ENCODE measurements around the gene CCDC88C.
A peak's percentile ranks its signal among the peaks of the same experiment; 100 is the strongest.

Gene CCDC88C

DNA sequence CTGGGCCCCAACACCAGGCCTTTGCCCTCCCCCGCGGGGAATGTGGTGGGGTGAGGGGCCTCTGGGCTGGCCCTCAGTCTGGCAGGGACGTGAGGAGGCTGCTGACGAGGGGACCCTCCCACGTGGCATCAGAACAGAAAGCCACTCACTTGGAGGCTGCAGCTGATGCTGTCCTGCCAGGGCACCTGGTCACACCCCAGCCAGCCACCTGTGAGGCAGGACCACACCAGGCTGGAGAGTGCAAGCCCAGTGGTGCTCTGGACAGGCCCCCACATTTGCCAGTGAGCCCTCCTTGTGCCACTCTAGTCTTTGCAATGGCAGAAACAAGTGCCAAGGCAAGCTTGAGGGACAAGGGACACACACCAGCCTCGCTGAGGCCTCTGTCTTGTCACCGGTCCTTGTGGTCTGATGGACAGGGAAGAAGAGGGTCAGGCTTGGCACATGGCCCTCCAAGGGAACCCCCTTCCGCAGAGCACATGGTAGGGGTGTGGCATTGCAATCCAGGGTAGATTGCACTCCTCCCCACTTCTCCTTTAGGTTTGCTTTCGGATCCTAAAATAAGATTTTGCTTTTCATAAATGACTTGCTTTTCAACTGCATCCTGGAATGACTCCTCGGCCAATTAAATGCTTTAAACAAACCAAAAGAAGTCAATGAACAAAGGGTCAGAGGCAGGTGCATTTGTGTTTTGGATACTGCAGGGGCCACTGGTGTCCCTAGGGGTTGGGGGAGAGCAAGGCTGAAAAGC lies 53.7 kb downstream of the CCDC88C start:
- no peak for DNase-seq (ENCODE audit: low read depth in 2 of 2)

DNA sequence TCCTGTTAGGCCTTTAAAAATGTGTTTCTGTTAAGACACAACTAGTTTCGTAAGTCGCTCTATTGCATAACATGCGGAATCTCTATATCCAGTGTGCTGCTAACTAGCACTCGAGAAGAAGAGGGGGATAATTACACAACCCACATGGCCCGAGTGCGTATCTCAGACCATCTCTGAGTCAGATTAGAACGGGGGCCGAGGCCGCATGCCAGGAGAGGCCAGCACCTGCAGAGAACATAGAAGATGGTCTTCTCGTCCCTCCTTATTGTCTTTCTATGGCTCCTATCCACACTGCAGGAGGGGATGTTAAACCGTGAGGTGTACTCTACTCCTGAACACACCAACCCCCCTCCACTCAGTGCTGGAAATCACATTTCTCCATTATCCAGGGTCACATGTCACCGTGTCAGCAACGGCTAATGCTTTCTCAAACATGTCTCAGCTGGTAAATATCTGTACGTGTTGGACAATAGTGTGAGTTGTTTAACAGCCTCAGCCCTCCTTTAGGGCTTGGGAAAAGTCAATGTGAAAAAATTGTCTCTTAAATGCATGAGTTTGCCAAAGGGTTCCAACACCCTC lies 56.3 kb downstream of the CCDC88C start:
- peak in 1 of 2 experiments; percentile 8 for DNase-seq (ENCODE audit: low read depth in 2 of 2)

DNA sequence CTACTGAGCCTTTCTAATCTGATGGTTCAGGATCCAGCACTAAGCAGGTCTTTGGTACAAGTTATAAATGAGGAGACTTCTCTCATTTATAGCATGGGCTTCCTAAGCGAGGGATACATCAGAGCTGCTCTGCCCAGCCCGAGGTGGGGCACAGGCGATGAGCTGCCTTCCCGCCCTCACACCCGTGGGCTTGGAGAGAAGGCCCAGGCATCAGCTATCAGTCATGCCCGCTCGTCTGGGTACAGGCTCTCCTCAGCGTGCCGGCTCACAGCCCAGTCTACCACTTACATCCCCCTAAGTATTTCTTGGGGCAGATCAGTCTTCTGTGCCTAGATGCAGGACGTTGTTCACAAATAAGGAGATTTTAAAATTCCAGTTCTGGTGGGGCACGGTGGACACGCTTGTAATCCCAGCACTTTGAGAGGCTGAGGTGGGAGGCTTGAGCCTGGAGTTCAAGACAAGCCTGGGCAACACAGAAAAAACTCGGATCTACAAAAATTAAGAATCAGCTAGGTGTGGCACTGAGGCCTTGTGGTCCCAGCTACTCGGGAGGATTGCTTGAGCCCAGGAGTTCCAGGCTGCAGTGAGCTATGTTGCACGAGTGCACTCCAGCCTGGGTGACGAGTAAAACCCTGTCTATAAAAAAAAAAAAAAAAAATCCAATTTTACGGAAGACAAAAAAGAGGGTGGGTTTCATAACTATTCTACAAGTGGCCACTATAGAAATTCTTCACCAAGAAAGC lies 57.0 kb downstream of the CCDC88C start:
- no peak for DNase-seq (ENCODE audit: low read depth in 2 of 2)

DNA sequence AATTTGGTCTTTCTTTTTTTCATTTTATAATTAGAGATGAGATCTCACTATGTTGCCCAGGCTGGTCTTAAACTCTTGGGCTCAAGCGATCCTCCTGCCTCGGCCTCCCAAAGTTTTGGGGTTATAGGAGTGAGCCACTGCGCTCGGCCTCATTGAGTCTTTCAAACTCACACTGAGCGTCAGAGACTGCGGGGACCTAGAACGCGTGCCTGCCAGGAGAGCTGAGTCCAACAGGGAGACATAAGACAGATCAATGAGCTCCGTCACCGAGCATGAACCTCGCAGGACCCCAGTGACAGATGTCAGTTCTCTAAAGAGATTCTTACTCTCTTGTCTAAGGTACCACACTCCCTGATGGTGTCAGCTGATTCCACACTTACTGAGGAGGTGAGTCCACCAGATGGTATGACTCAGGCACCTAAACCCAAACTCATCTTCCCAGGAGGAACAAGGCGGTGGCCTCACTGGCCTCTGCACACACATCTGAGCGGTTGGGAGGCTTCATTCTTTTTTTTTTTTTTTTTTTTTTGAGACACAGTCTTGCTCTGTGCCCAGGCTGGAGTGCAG lies 58.9 kb downstream of the CCDC88C start:
- no peak for DNase-seq (ENCODE audit: low read depth in 2 of 2)

DNA sequence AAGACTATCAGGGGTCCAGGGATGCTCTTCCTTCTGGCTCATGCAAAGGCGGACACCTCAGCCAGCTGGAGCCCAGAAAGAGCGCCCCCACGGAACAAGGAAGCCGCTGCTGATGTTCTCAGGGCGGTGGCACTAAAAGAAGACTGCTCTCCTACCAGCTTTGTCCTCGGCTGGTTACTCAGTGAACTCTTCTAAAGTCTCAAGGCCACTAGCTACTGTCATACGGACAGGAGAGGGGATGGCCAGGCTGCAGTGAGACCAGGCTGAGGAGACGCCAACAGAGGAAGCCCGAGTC lies 59.6 kb downstream of the CCDC88C start:
- no peak for DNase-seq (ENCODE audit: low read depth in 2 of 2)

DNA sequence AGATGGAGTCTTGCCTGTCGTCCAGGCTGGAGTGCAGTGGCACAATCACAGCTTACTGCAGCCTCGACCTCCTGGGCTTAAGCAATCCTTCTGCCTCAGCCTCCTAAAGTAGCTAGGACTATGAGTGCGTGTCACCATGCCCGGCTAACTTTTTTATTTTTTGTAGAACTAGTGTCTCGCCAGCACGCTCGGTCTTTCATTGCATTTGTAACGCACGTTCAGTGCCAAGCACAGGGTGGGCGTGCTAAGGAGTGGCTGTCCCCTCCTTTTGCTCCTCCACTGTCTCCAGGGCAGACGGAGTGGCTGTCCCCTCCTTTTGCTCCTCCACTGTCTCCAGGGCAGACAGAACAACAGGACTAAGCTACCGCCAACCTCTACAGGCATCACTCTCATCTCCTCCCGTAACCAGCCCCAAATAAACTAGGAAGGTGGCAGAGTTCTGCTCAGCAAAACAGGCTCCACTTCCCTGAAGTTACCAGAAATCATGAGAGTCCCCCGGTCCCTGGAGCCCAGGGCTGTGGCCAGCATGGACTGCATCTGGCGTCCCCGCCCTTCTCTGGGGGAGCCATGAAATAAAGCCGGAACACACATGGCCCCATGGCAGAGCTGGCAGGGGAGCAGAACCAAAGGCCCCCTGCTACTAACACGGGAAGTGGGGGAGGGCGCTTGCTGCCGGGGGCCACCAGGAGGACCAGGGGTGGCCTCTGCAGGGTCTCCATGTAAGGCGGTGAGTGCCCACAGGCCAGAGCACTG lies 60.2 kb downstream of the CCDC88C start:
- DNase-seq (ENCODE audit: low read depth in 2 of 2) = no peak

DNA sequence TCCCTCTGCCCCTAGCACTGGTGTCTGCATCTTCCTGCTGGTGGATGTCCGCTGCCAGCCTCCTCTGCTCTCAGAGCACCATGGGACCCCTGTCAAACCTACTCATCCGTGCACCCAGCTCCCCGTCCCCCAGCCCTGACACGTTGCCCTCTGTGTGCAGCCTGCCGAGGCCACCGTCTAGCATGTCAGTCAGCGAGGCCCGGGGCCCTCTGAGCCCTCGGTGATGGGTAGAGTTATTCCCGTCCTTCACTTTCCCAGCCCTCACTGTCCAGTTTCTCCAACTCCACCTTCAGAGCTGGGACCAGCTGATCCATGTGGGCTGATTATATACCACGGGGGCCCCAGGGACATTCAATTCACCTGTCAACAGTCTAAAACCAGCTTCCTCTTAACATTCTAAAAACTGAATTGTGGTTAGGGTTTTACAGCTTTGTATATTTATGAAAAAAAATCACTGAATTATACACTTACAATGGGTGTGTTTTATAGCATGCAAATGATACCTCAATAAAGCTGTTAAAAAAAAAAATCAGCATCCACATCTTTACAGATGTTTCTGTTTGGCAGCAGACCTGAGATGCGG lies 61.3 kb downstream of the CCDC88C start:
- DNase-seq (ENCODE audit: low read depth in 2 of 2) = no peak

DNA sequence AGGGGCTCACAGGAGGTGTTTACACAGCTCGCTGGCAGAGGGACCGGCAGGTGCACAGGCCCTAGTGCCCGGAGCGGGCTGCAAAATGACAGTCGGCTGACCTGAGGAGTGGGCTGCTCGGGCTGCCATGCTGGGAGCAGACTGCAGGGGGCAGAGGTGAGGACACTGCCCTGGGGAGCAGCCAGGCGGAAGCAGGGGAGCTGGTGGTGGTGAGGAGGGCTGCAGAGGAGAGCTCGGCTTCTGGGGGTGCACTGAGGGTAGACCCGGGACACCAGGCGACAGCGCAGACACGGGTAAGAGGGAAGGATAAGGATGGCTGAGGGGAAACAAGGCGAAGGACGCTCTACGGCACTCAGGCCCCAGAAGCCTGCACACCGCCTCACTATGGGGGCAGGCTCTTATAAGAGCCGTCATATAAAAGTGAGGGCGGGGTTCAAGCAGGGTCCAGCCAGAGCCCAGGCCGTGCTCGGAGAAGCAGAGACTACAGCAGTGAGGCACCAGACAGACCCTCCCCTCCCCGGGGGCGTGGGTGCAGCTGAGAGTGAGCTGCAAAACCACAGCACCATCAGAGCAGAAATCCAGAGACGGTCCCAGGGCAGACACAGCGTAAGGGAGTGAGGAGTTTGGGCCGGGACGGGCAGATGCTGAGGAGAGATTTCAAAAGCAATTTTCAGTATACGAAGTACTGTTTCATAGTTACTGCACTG lies 62.5 kb downstream of the CCDC88C start:
- no peak for DNase-seq (ENCODE audit: low read depth in 2 of 2)

DNA sequence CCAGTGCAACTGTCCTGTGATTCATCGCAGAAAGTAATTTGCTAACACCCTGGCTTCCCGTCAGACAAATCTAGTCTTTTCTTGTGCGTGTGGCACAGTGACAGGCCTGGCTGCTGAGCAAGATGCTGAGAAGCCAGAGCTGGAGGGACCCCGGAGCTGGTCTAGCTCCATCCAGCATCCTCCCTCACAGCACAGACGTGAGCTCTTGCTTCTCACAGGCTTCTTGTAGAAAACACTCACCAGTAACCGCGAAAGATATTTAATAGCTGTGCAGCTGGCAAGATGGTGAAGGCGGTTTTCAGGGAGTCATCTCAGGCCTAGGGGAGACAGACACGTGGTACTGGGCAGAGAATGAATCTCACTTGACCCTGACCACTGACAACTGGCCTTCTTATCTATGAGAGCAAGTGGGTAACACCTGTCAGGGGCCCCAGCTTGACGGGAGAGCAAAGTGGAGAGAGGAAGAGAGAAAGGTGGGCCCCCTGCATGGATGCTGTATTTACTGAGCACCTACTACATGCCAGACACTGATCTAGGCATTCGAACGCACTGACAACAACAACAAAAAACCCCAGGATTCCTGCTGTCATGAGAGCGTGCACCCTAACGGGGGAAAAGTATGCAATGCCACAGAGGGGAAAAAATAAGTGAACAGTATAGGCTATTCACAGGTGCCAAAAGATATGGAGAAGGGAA lies 63.3 kb downstream of the CCDC88C start:
- no peak for DNase-seq (ENCODE audit: low read depth in 2 of 2)

DNA sequence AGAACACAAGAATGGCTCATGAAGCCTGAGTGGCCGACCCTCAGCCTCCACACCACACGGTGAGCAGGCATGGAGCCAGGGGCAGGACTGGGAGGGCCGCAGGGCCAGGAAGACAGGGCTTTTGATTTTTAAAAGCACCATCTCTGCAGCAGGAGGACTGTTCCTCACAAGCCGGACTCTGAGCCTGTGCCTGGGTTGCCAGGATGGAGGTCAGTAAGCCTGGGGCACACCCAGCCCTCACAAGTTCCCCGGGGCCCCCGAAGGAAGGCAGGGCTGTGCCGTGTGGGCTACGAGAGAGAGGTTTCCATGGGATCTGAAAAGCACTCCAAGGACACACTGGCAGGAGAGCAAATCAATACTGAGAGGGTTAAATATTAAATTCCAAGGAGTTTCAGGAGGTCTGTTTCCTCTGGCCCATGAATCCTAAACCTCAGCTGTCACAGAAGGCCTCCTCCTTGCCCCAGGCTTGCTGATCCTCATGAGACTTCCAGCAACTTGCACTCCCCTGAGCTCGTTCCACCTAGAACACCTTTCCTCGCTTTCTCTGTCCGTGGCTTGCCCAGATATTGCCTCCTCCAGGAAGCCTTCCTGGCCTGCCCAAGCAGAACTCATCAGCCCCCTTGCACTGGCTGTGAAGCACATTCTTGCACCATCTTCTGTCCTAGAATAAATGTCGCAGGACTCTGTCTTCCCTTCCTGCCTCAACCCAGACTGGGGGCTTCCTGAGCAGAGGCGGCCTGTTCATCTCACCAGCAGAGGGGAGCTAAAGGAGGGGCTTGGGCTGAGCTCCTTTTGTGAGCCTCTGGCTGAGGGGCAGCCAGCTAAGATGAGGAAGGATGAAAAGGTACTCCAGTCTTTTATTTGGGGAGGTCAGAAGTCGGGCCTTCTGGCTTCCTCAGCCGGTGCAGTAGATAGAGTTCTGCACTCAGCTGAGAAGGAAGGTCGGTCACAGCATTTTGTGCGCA lies 64.6 kb downstream of the CCDC88C start:
- no peak for DNase-seq (ENCODE audit: low read depth in 2 of 2)

DNA sequence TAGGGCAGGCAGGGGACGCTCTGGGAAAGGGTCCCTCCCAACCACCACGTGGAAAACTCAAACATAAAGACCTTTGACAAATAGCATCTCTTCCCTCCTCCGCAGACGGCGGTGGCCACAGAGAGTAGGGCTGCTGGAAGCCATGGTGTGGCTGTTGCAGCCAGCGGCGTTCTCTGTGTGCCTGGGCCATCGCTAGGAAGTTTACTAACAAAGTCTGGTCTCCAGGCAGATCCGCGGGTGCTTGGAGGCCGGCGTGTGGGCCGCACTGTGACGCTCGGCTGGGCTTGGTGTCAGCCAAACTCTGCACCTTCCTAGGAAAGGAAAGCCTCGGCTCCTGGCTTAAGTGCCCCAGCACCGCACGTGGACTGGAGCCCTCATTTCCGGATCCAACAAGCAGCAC lies 65.6 kb downstream of the CCDC88C start:
- DNase-seq (ENCODE audit: low read depth in 2 of 2) = no peak

DNA sequence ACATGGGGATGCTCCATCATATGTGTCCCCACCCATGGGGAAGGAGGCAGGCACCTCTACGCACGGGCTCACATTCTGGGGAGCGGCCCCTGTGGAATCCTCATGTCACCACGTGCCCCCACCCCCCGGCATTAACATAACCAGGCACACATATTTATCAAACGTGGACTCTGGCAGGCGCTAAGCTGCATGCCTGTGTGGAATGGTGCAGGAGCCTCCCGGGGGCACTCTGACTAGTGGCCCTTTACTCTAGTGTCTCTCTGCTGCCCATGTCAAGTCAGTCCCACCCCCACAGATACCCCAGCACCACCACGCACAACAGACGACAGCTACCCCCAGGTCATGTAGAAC lies 66.1 kb downstream of the CCDC88C start:
- DNase-seq (ENCODE audit: low read depth in 2 of 2) = no peak

DNA sequence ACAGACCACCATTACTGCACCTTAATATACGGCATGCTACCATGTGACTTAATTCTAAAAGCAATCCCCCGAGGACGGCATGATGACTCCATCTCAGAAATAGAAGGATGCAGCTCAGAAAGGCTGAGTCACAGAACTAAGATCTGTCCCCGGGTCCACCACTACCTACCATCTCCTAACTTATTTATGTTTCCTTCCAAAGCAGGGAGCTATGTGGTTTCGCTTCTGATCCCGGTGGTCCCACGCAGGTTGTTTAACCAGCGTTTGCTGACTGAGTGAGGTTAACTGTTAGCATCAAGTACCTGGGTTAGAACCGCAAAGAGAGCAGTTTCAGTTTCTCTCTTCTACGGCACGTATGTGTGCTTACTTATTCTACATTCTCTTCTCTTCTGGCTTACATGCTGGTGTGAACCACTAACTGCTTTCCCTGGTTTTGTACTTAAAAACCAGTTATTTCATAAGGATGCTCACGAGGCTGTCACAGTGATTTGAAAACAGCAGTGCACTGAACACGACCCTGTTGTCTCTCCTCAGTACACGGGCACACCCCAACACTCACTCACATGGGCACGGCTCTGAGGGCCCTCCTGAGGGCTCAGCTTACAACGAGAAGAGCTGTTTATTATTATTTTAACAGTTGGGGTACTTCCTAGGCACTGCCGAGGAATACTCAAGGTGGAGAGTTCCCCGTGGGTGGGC lies 66.7 kb downstream of the CCDC88C start:
- DNase-seq (ENCODE audit: low read depth in 2 of 2) = no peak

DNA sequence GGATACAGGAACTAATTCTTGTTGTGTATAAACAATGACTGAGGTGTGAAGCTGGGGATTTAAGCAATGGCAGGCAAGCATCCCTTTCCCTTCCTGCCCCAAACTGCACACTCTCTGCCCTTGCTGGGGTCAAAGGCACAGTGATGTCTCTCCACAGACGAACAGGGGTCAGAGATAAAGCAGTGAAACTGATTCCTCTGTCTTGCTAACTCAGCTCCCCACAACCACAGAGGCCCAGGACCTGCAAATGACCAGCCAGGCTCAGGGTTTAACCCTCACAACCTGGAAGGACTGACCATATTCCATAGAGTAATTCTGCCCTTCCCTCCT lies 67.2 kb downstream of the CCDC88C start:
- no peak for DNase-seq (ENCODE audit: low read depth in 2 of 2)

DNA sequence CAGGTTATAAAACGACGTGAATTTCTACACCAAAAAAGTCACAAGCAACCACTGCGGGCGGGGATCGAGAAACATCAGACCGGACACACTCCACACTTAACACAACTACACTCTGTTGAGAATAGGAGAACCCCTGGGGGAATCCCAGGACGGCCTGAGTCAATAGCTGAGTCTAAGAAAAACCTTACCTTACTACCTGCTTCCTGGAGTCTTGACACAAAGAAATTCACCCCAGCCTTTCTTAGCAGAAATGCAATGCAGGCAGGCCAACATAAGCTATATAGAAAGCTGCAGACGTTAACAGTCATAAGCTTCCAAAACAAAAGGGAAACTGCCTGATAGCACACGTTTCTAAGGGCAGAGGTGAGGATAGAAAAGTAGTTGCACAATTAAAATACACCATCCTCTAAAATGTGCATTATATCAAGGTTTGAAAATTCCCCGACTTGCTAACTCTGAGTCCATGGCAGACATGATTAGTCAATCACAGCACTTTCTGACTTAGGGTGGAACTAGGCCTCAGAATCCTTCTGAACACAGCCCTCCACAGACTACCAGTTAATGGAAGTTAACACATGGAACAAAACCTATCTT lies 68.0 kb downstream of the CCDC88C start:
- no peak for DNase-seq (ENCODE audit: low read depth in 2 of 2)

DNA sequence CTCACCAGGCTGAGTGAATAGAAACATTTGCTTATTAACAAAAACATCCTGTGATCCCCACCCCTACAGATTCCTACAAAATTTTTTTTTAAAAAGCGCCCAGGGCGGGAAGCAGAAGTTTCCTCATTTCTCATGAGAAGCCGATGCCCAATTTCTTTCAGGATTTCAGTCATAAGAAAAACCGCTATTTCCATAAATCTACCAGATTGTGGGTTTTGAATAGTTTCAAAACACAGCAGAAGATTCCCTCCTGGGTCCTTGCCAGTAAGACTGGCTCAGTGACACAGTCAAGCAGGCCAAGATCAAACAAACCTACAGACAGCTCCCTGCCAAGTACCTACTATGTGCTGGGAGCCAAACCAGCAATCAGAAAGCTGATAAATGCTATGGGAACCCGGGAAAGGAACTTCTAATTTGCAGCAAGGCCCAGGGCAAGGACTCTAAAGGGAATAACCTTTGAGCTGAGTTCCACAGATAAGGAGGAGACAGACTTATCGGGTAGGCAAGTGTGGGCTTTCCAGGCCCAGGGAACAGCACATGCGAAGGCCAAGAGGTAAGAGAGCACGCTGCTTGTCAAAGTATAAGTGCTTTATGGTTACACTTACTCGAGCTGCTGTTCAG lies 68.7 kb downstream of the CCDC88C start:
- no peak for DNase-seq (ENCODE audit: low read depth in 2 of 2)

DNA sequence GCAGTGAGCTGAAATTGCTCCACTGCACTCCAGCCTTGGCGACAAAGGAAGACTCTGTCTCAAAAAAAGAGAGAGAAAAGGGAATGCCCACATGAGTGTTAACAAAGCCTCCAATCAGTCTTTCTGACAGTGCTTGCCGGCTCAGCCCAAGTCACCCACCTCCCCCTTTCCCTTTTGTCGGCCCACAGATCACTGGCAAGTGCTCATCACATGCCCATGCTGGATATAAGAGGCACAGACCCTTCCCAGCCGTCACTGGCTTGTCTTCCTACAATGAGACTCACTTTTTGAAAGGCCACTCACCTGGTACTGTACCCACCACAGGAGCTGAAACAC lies 70.8 kb downstream of the CCDC88C start:
- DNase-seq (ENCODE audit: low read depth in 2 of 2) = no peak

DNA sequence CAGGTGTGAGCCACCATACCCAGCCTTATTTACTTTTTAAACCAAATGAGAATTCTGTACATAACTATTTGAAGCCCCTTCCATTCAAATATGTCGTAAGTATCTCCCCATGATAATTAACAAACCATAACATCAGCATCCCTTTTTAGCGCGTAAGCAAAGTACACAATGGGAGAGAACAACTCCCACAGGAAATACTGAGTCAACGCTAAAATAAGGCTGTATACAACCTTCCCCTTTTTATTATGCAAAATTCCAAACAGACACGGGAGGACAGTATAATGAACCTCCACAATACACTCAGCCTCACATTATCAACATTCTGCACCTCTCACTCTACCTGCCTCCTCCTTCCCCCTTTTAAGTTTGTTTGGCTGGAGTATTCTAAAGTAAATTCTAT lies 73.5 kb downstream of the CCDC88C start:
- no peak for DNase-seq (ENCODE audit: low read depth in 2 of 2)

All from fibroblast of skin of left quadriceps (primary cell).